NCI-H2227 (cell line): Measurements from ENCODE around the gene CAND2.
"Not testable (repeated sequence)": the region's sequence is repeated elsewhere in the genome, so short reads cannot be mapped to it uniquely, and the experiment has no call there.

ENCODE experiments used
- DNase-seq: peaks from one replicate; lab custom pipeline; 2025; ENCODE audit not compliant: unreplicated experiment; lab: John Stamatoyannopoulos, UW

The CAND2 gene

DNA sequence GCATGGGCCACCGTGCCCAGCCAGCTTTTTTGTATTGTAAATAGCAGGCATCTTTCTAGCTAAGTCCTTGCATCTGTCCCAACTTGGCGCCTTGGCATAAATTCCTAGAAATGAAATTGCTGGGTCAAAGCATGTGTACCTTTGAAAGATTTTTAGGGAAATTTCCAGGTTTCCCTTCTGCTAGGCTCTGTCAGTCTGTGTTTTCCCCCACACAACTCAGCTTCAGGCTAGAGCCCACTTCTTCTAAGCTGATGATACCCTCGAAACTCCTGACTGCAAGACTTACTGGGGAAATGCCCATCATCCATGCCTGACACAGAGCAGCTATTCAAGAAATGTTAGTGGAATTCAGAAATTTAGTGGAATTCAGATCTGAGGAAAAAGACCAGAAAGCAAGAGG is 55.7 kb downstream of the CAND2 start:
- no peak for DNase-seq

GRCh38 chr3:12853847-12854246 is 57.4 kb downstream of the CAND2 start:
- not testable (repeated sequence) for DNase-seq

DNA sequence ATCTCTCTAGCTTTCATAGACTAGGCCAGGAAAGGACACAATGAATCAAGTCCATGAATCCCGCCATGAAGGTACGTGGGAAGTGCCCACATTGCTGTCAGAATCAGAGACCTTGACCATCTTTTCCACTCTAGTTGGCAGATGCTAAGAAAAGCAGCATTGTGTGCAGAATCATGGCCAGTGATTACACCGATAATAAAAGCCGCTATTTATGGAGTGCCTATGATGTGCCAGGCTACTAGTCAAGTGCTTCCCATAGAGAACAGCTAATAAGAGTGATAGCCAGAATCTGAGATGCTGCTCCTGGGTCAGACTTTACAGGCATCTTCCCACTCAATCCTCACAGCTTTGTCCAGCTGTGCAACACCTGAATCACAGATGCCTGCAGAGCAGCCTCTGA is 58.1 kb downstream of the CAND2 start:
- DNase-seq = no peak

- no peak for DNase-seq
Measured at GRCh38 chr3:12856626-12857025, 60.1 kb downstream of the CAND2 start.

DNA sequence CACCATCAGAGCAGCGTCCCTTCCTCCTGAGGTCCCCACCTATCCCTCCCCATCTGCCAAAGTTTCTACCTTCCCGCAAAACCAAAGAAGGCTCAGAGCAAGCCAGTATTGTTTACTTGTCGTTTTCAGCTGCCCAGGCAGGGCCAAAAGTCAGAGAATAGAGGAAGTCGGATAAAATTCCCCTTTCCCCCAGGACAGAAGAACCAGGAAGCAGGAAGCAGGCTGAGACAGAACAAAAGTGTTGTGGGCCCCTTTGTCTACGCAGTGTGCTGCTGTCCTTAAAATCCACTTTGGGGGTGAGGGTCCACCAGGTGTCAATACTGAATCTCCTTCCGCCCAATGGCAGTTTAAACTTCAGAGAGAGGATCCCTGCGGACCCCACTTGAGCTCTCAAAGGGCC is 63.4 kb downstream of the CAND2 start:
- no peak for DNase-seq

DNA sequence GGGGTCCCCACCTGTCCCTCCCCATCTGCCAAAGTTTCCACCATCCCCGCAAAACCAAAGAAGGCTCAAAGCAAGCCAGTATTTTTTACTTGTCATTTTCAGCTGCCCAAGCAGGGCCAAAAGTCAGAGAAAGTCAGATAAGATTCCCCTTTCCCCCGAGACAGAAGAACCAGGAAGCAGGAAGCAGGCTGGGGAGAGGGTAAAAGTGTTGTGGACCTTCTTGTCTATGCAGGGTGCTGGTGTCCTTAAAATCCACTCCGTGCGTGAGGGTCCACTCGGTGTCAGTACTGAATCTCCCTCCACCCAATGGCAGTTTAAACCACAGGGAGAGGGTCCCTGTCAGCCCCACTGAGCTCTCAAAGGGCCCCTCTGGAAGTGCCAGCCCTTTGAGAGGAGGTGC is 65.1 kb downstream of the CAND2 start:
- no peak for DNase-seq

- no peak for DNase-seq
Measured at GRCh38 chr3:12862387-12862786, 65.9 kb downstream of the CAND2 start.

GRCh38 chr3:12865271-12865670 is 68.8 kb downstream of the CAND2 start:
- no peak for DNase-seq

GRCh38 chr3:12866836-12867235 is 70.4 kb downstream of the CAND2 start:
- DNase-seq = no peak

GRCh38 chr3:12868039-12869034 is 71.9 kb downstream of the CAND2 start:
- DNase-seq = peak; percentile 85

DNA sequence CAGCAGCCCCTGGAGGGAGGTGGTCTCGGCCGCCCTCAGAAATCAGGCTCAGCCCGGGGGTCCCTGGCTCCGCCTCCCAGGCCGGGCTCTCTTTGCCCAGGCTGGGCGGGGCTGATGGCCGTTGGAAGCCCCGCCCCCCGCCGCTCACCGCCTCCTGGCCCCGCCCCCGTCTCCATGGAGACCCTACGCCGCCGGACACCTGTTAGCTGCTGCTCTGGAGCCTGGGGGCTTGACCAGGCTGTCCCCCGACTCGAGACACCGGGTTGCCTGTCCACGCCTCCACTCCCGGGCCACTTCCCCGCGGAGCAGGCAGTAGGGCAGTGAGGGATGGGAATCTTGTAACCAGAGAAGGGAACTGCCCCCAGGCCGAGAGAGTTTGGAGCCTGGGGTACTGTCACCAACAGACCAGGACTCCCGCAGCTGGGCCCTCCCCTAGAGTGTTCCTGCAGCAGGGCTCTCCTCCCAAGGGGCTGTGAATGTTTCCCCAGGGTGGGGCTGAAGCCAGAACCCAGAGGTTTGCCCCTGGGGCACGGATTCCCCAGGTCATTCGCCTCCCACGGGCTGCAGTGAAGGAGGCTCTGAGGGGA is 72.6 kb downstream of the CAND2 start:
- peak; percentile 60 for DNase-seq

- DNase-seq = no peak
Measured at GRCh38 chr3:12870942-12871341, 74.5 kb downstream of the CAND2 start.

- DNase-seq = no peak
Measured at GRCh38 chr3:12871404-12871983, 75.0 kb downstream of the CAND2 start.

GRCh38 chr3:12875857-12876836 is 79.7 kb downstream of the CAND2 start:
- peak; percentile 51 for DNase-seq

DNA sequence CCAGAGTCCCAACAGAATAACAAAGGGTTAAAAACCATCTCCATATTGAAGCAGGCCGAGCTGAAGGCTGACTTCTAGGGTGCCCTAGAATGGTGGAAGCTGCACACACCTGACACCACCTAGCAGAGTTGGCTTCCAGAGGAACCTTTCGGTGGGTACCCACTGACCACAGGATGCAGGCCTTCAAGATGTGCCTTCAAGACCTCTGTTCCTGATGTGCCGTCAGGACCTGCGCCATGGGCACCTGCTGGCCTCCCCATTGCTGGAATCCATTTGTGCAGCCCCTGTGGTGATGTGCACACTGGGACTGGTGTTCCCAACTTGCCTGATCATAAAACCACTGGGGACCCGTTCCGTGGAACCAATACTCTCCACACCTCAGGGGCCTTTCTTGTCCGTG is 80.6 kb downstream of the CAND2 start:
- DNase-seq = no peak

DNA sequence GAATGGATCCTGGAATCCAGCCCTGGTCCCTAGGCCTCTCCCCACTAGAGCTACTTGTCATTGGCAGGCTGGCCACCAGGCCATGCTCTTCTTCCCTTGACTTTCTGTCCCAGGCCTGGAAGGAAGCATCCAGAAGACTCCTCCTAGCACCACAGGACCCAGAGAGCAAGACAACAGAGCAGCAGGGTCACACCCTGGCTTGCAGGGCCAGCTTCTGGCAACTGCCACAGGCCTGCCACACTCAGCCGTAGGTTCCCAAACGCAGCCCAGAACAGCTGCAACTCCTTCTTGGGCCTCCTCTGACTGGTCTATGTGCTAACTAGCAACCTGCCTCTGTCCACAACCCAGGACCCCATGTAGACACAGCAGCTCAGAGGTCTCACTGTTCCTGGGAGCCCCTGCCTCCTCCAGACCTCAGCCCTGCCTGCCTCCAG is 81.7 kb downstream of the CAND2 start:
- no peak for DNase-seq

GRCh38 chr3:12878758-12879157 is 82.3 kb downstream of the CAND2 start:
- not testable (repeated sequence) for DNase-seq

GRCh38 chr3:12879191-12879815 is 82.8 kb downstream of the CAND2 start:
- DNase-seq = no peak

GRCh38 chr3:12881858-12882257 is 85.4 kb downstream of the CAND2 start:
- not testable (repeated sequence) for DNase-seq
